ENCODE measurements around the gene KCNJ6.

Gene KCNJ6

GRCh38 chr21:37711836-37712568 lies 204.3 kb downstream of the KCNJ6 start:
- DNase-seq, result peak; percentile 73

GRCh38 chr21:37711286-37711829 lies 204.9 kb downstream of the KCNJ6 start:
- no peak for DNase-seq

DNA sequence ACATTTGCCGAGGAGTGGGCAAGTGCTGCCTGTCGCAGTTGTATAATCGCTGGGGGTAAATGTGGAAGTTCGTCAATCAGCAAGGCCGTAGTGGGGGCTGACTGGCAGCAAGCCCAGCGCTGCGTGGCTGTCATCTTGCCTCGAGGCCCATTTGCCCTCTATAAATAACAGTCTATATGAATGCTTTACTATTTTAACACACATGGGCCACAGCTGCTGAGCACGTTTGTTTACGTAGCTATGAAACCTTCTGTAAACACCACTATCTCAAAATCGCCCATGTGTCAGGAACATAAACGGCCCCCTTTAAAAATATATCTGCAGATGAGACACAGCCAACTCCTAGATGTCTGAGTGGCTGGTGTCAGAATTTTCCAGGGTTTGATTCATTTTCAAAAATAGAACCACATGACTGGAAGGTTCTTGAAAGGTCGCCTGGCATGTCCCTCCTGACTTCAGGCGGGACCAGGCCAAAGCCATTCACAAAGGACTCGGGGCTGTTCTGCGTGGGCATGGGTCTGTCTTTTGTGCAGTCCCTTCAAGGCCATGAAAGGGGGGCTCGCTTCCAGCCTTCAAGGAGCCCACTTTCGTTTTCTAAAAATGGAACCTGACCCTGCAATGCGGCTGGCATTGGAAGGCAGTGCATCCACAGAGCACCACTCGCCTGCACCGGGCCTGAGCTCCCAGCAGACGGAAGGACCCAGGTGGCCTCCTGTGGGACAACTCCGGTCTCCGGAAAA lies 205.5 kb downstream of the KCNJ6 start:
- peak; percentile 21 for DNase-seq

DNA sequence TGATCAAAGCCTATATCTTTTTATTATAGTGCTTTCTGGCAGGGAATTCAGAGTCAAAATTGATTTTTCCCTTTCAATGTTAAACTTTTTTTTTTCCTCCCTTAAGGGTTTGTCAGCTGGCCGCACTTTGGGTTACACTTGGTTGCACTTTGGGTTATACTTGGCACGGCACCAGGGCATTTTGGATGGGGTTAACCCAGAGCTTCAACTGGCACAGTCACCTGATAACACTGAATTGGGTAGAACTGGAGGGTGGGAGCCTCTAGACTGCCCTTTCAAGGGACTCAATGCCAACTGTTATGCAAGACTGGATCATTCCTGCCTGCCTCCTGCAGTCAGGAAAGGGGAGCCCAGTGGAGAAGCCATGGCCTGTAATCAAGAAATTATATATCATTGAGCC lies 211.5 kb downstream of the KCNJ6 start:
- no peak for DNase-seq

DNA sequence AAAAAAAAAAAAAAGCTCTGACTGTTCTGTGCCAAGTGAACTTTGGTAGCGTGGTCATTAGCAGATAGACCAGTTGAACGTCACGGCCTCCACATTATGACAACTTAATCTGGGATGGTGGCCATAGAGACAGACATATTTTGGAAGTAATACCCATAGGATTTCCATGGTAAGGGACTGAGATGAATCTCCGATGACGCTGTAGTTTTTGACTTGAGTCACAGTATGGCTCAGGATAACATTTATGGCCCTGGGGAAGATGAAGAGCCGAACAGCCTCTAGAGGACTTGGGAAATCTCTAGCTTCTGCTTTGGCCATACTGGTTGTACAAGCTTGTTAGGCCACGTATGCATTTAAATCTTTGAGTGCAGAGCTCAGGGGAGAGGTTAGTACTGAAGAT lies 214.0 kb downstream of the KCNJ6 start:
- no peak for DNase-seq

DNA sequence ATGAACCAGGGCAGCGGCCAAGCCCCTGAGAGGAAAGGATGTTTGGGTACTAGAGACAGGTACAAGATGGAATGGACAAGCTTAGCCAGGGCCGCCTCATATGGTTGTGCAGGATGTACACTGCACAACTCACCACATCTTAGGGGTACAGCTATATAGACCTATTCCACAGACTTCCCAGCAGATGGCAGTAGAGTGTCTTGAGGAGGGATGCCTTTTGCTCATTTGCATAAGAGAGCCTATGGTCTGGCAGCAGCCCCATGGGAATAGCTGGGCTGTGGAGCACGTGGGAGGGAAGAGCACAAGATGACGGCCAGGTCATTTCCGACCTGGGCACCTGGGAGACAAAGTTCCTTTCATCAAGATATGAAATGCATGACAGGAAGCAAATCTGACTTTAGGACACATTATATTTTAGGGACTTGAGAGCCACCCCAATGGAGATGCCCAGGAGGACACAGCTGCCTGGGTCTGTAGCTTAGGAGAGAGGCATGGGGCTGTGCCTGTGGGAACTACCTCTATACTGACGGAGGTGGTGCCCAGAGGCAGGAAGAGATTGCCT lies 215.5 kb downstream of the KCNJ6 start:
- peak; percentile 80 for DNase-seq

GRCh38 chr21:37699024-37699775 lies 217.1 kb downstream of the KCNJ6 start:
- no peak for DNase-seq

DNA sequence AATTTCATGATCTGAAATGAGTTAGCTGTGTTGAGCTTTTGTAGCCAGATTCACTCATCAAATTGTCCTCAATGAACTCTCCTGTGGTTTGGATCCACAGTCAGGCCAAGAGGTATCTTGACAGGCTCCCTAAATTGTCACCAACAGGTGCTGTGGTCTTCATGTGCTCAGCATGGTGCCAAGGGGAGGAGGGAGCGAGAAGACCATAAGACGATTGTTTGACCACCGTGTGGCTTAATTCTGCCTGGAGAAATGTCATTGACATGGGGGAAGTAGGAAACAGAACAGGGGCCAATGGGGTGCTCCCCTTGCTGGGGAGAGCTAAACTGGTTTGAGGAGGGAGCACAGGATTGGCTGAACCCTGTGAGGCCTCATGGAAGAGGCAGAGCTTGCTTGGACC lies 219.3 kb downstream of the KCNJ6 start:
- no peak for DNase-seq

DNA sequence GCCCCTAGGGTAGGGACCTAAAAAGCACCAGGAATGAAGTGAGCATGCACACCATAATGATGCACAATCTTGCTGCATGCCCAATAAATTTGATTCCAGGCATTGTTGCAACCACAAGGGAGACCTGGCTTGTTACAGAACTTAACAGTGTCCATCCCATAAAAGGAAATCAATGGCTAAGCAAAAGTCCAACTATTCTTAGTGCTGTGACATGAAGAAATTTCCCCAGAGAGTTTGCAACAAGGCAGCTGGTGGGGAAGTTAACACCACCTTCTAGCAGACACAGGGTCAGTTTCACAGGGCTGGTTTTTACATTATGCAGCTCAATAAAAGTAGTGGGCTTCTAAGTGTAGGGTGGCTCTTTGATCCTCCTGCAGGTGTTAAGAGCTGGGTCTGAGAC lies 221.1 kb downstream of the KCNJ6 start:
- DNase-seq, result no peak

DNA sequence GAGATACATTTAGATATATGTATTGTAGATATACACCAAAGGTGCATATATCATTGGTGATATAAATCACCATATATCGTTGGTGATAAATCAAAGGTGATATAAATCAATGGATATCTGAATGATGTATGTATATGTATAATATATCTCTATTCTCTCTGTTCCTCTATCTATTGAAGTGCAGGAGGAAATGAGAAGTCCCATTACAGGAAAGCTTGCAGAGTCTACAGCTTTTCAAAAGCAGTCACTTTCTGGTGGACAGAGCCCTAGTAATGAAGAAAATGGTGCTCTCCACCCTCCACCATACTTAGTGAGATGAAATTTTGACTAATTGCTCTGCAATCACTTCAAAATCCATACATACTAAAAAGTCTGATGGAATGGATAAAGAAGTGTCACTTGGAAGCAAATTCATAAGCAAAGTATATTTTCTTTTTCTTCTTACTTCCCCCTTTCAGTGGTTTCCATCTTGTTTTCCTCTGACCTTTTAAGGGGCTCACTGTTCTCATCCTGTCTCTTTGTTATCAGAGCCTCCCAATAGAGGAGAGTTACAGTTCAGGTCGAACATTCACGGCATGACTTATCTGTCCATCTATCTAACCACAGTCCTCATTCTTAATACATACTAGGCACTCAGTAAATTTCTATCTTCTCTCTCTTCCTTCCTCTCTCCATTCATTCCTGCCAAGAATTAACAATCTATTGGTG lies 227.2 kb downstream of the KCNJ6 start:
- no peak for DNase-seq

- peak; percentile 17 for DNase-seq
Measured at GRCh38 chr21:37686991-37687810, 229.1 kb downstream of the KCNJ6 start.

GRCh38 chr21:37684547-37684946 lies 231.7 kb downstream of the KCNJ6 start:
- no peak for DNase-seq

DNA sequence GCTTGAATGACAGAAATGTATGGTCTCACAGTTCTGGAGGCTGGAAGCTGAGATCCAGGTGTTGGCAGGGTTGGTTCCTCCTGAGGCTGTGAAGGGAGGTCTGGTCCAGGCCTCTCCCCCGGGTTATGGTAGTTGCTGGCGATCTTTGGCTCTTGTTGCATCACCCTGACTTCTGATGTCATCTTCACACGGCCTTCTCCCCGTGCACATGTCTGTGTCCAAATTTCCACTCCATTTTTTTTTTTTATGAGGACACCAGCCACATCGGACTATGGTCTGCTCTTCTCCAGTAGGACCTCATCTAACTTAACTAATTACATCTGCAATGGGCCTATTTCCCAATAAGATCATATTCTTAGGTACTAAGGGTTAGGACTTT lies 232.2 kb downstream of the KCNJ6 start:
- DNase-seq, result no peak

DNA sequence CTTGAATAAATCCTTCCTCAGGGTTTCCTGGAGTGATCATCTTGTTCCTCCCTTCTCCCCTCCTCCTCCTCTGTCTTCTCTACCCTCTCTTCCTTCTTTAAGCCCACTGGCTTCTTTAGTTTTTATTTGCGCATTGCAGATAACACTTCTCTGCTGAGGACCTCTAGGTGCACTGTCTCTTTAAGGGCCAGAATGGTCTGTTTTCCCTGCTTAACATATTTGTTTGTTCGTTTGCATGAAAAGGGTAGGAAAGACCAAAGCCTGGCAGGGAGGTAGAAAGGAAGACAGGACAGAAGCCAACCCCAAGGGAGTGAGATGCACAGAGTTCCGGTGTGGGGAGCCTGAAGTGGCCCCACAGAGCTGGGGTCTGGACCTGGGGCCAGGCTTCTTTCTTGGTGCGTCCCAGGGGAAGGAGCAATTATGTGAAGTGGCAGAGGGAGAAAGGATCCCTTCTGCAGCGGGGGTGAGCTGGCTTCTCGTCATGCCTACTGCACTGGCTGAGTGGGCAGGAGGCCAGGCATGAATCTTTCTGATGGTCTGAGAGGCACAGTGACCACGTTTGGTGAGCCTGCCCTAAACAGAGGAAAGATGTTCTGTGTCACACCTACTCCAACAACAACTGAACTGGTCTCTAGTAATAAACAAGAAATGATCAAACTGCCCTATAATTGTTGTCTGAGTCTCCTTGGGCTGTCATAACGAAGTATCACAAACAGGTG lies 232.7 kb downstream of the KCNJ6 start:
- no peak for DNase-seq

DNA sequence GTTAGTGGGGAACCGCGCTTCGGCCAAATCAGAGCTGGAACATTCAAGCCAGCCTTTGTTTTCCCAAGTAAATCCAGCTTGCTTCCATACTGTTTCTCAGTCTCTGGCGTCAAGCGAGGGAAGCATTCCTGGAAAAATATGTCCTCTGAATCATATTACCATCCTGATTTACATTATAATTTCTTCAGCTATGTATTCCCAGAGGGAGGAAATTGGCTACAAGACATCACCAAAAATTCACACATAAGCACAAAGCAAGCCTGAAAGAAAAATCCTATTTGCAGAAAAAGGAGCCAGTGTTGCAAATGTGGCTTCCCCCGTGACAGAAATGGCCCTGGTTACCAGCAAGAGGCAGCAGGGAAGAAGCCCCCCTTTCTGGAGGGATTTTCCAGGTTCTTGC lies 233.3 kb downstream of the KCNJ6 start:
- DNase-seq, result no peak

GRCh38 chr21:37677006-37677405 lies 239.3 kb downstream of the KCNJ6 start:
- DNase-seq, result no peak

- DNase-seq, result peak; percentile 40
Measured at GRCh38 chr21:37675202-37675801, 241.0 kb downstream of the KCNJ6 start.

GRCh38 chr21:37673801-37674575 lies 242.3 kb downstream of the KCNJ6 start:
- DNase-seq, result no peak

GRCh38 chr21:37671381-37671780 lies 244.9 kb downstream of the KCNJ6 start:
- DNase-seq, result no peak

GRCh38 chr21:37670883-37671282 lies 245.4 kb downstream of the KCNJ6 start:
- peak; percentile 63 for DNase-seq
